HCT116 (cell line): ENCODE results near the gene PCBP3. TPM values are rescaled to one million over a fixed set of nuclear protein-coding genes. Genes with fewer than 3 reads are reported as not detected.

Source experiments
- ATAC-seq: fragments of 200-7000 bp; cut with Tn5 transposase; 2 replicates; pipeline ENCODE4 v1.9.1; 2020; ENCODE audit warnings: mild to moderate bottlenecking, moderate library complexity
- BruUV-seq: library from RNA; stranded (reverse); fragments of 400-500 nt; replicated peaks from 2 replicates; lab custom pipeline; 2021; lab: Mats Ljungman, UMichigan
- CTCF ChIA-PET: fragments of 300-600 bp; sonication (Branson Sonifier 250); formaldehyde crosslinking; loops from one replicate; lab custom pipeline; 2021; ENCODE audit warnings: antibody characterized with exemption; lab: Charles Lee
- POLR2A ChIA-PET: fragments of 300-600, 350-600 bp; sonication (Branson Sonifier 250); formaldehyde crosslinking; loops from one replicate; lab custom pipeline; 2021; ENCODE audit warnings: antibody characterized with exemption; lab: Charles Lee
- RAD21 ChIA-PET, 2 experiments: fragments of 300-600 bp; sonication (Branson Sonifier 250); formaldehyde crosslinking; loops; one replicate each; lab custom pipeline; 2023; ENCODE audit warnings: low total read pairs in 2 of 2; ENCODE audit not compliant: uncharacterized antibody in 2 of 2, unreplicated experiment in 2 of 2, low non-redundant PET in 1 of 2; lab: Charles Lee
- DNase-seq: peaks from one replicate; pipeline ENCODE4 v3.0.0-alpha.2; 2010; ENCODE audit warnings: low read depth, low spot score
- H2AFZ ChIP-seq: fragments of 200-600 bp; shearing (Covaris generic), sonication (generic); 2 replicates; pipeline ENCODE4 v1.6.1; 2017; ENCODE audit warnings: low read depth, mixed run types, mixed read lengths, antibody characterized with exemption, low read length; ENCODE audit not compliant: poor library complexity, severe bottlenecking
- H3K27ac ChIP-seq: 2 replicates; pipeline ENCODE4 v1.5.1; 2012; ENCODE audit warnings: low read depth, low read length
- H3K27me3 ChIP-seq: fragments of 200-600 bp; sonication (generic); 2 replicates; pipeline ENCODE4 v1.6.1; 2016; ENCODE audit warnings: mixed run types, low read length, mixed read lengths; ENCODE audit not compliant: insufficient read depth
- H3K36me3 ChIP-seq, 2 experiments: fragments of 200-500 bp in 1 of 2; fragments of 200-600 bp in 1 of 2; sonication (Bioruptor generic) in 1 of 2; sonication (generic) in 1 of 2; 2 replicates each; pipeline versions ENCODE4 v1.5.1 to v1.6.1; 2014 to 2016; ENCODE audit warnings: low read length in 2 of 2, inconsistent platforms in 1 of 2, mixed read lengths in 1 of 2, mixed run types in 1 of 2; ENCODE audit not compliant: insufficient read depth in 2 of 2, control insufficient read depth in 1 of 2
- H3K4me1 ChIP-seq, 2 experiments: fragments of 200-600 bp in 1 of 2; sonication (generic) in 1 of 2; 2 replicates each; pipeline versions ENCODE4 v1.5.1 to v1.6.1; 2012 to 2017; ENCODE audit warnings: low read length in 2 of 2, inconsistent platforms in 1 of 2, mild to moderate bottlenecking in 1 of 2, mixed read lengths in 1 of 2, mixed run types in 1 of 2, moderate library complexity in 1 of 2; ENCODE audit not compliant: insufficient read depth in 2 of 2, control insufficient read depth in 1 of 2
- H3K4me2 ChIP-seq: fragments of 200-600 bp; sonication (generic); 2 replicates; pipeline ENCODE4 v1.6.1; 2017; ENCODE audit warnings: mixed run types, low read length, mixed read lengths
- H3K4me3 ChIP-seq, 2 experiments: fragments of 200-600 bp in 1 of 2; sonication (generic) in 1 of 2; replicated peaks in 1 of 2; 2 replicates each; pipeline ENCODE4 v1.5.1; 2011 to 2016; ENCODE audit warnings: low read length in 2 of 2, control low read depth in 1 of 2, low read depth in 1 of 2, mild to moderate bottlenecking in 1 of 2, mixed read lengths in 1 of 2, mixed run types in 1 of 2
- H3K79me2 ChIP-seq: fragments of 200-600 bp; sonication (generic); 2 replicates; pipeline ENCODE4 v1.6.1; 2017; ENCODE audit warnings: mild to moderate bottlenecking, mixed run types, low read length, moderate library complexity, mixed read lengths; ENCODE audit not compliant: insufficient read depth
- H3K9ac ChIP-seq: fragments of 200-600 bp; sonication (generic); 2 replicates; pipeline ENCODE4 v1.6.1; 2016; ENCODE audit warnings: low read length, mixed read lengths
- H3K9me2 ChIP-seq: fragments of 200-600 bp; sonication (generic), shearing (Covaris generic); 2 replicates; pipeline ENCODE4 v1.6.1; 2017; ENCODE audit warnings: mixed run types, mild to moderate bottlenecking, moderate library complexity; ENCODE audit not compliant: insufficient read depth
- H3K9me3 ChIP-seq, 2 experiments: fragments of 200-500 bp in 1 of 2; fragments of 200-600 bp in 1 of 2; sonication (Bioruptor generic) in 1 of 2; sonication (generic) in 1 of 2; 2 replicates each; pipeline ENCODE4 v1.6.1; 2014 to 2017; ENCODE audit warnings: low read length in 2 of 2, mixed read lengths in 2 of 2, inconsistent platforms in 1 of 2, low read depth in 1 of 2, mild to moderate bottlenecking in 1 of 2, mixed run types in 1 of 2, moderate library complexity in 1 of 2; ENCODE audit not compliant: control insufficient read depth in 1 of 2, insufficient read depth in 1 of 2
- H4K20me1 ChIP-seq: fragments of 200-600 bp; sonication (generic), shearing (Covaris generic); 2 replicates; pipeline ENCODE4 v1.6.1; 2017; ENCODE audit warnings: mixed run types, mild to moderate bottlenecking, moderate library complexity; ENCODE audit not compliant: insufficient read depth
- CBX3 ChIP-seq: IDR thresholded peaks from 2 replicates; pipeline ENCODE4 v1.6.1; 2012; ENCODE audit warnings: low read depth
- CEBPB ChIP-seq: IDR thresholded peaks from 2 replicates; pipeline ENCODE4 v1.6.1; 2012; ENCODE audit warnings: low read depth
- EZH2 ChIP-seq: fragments of 200-600 bp; sonication (generic); IDR thresholded peaks from 2 replicates; pipeline ENCODE4 v1.6.1; 2017; ENCODE audit warnings: antibody characterized with exemption, mixed run types
- FOSL1 ChIP-seq: IDR thresholded peaks from 2 replicates; pipeline ENCODE4 v1.6.1; 2012; ENCODE audit warnings: low read depth
- JUND ChIP-seq: IDR thresholded peaks from 2 replicates; pipeline ENCODE4 v1.6.1; 2012
- POLR2A ChIP-seq: IDR thresholded peaks from 2 replicates; pipeline ENCODE4 v1.7.0; 2011; ENCODE audit warnings: borderline replicate concordance; ENCODE audit not compliant: insufficient read depth, insufficient read length; ENCODE audit errors: extremely low read depth
- POLR2AphosphoS5 ChIP-seq: IDR thresholded peaks from 2 replicates; pipeline ENCODE4 v1.6.1; 2011; ENCODE audit warnings: mild to moderate bottlenecking, low read depth, low read length, moderate library complexity
- RAD21 ChIP-seq: IDR thresholded peaks from 2 replicates; pipeline ENCODE4 v1.6.1; 2012; ENCODE audit warnings: low read depth, mild to moderate bottlenecking
- SIN3A ChIP-seq: IDR thresholded peaks from 2 replicates; pipeline ENCODE4 v1.6.1; 2012; ENCODE audit warnings: low read depth
- SP1 ChIP-seq: IDR thresholded peaks from 2 replicates; pipeline ENCODE4 v1.6.1; 2012; ENCODE audit warnings: low read depth
- YY1 ChIP-seq: IDR thresholded peaks from 2 replicates; pipeline ENCODE4 v1.6.1; 2011; ENCODE audit warnings: low read length, low read depth, moderate library complexity, mild to moderate bottlenecking; ENCODE audit not compliant: insufficient replicate concordance; ENCODE audit errors: extremely low read depth
- ZFX ChIP-seq: fragments of 450-650 bp; IDR thresholded peaks from 2 replicates; pipeline ENCODE4 v1.6.1; 2017
- ZNF274 ChIP-seq: fragments of 200-500 bp; sonication (Bioruptor generic); IDR thresholded peaks from 2 replicates; pipeline ENCODE4 v1.6.1; 2014; ENCODE audit warnings: mild to moderate bottlenecking, low read depth, low read length, inconsistent platforms
- intact Hi-C: fragments of 100-400 bp; cut with micrococcal nuclease; formaldehyde crosslinking; loops from 2 replicates; pipeline ENCODE4 v1.10.0; 2022
- total RNA-seq: library from RNA; stranded (reverse); gene quantifications from one replicate; pipeline ENCODE4 v1.2.1, GENCODE V29; 2021; ENCODE audit not compliant: unreplicated experiment
- TF ChIP-seq, protein P1 (sequence below): IDR thresholded peaks from 2 replicates; pipeline ENCODE4 v1.6.1; 2012
- TF ChIP-seq, protein P2 (sequence below): IDR thresholded peaks from 2 replicates; pipeline ENCODE4 v1.6.1; 2012; ENCODE audit warnings: low read depth
- TF ChIP-seq, protein P3 (sequence below), 3 experiments: fragments of 200-600 bp in 1 of 3; sonication (generic) in 1 of 3; IDR thresholded peaks in 2 of 3; conservative IDR thresholded peaks in 1 of 3; 2 replicates each; pipeline ENCODE4 v1.5.1; 2012 to 2017; ENCODE audit warnings: low read depth in 2 of 3, low read length in 2 of 3, antibody characterized with exemption in 1 of 3, borderline replicate concordance in 1 of 3, control low read depth in 1 of 3, mild to moderate bottlenecking in 1 of 3, mixed read lengths in 1 of 3, mixed run types in 1 of 3, moderate library complexity in 1 of 3; ENCODE audit not compliant: insufficient read depth in 1 of 3

PCBP3 gene
- total RNA-seq, 1 experiment from 2014 or later, result 3.1 TPM

DNA sequence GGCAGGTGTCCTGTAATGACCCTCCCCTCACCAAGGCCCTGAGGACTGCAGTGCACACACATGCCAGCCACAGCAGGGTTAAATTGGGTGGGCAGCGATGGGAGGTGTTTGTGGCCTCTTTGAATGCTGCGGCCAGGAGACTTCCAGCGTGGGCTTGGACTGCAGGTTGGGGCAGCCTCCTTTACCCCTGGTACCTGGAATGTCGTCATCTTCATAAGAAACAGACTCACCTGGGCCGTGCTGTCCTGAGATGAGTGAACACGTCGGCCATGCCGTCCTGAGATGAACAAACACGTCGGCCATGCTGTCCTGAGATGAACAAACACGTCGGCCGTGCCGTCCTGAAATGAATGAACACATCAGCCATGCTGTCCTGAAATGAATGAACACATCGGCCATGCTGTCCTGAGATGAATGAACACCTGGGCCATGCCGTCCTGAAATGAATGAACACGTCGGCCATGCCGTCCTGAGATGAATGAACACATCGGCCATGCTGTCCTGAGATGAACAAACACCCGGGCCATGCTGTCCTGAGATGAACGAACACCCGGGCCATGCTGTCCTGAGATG, 288.0 kb downstream of the PCBP3 start:
- Histone ChIP-seq H3K79me2 (no peaks in the 10 kb centered on the region), H3K9me2 (no peaks in the 10 kb centered on the region), H3K36me3 (no peaks in the 10 kb centered on the region), H3K9ac (no peak overlapping the region)
- ChIA-PET POLR2A (no interaction called here), CTCF (no interaction called here)
- DNase-seq (no peak), ATAC-seq (no peak)
- no peak for TF ChIP-seq YY1
- no peak for TF ChIP-seq RAD21
- no peak for TF ChIP-seq POLR2AphosphoS5
- no peak for TF ChIP-seq SIN3A
- no peak for TF ChIP-seq CBX3
- TF ChIP-seq POLR2A, result no peak
- no peak for TF ChIP-seq ZFX
- no peak for TF ChIP-seq CEBPB
- TF ChIP-seq, protein P1, sequence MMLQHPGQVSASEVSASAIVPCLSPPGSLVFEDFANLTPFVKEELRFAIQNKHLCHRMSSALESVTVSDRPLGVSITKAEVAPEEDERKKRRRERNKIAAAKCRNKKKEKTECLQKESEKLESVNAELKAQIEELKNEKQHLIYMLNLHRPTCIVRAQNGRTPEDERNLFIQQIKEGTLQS, result no peak
- TF ChIP-seq, all 23 proteins: peak for 0
- Histone ChIP-seq H4K20me1 (no peaks in the 10 kb centered on the region), H3K4me3 (no peak overlapping the region), H3K4me2 (no peak overlapping the region), H3K9me3 (no peaks in the 10 kb centered on the region), H2AFZ (no peak overlapping the region), H3K27ac (no peak overlapping the region), H3K27me3 (no peaks in the 10 kb centered on the region), H3K4me1 (peaks cover 2 to 8% of the 10 kb centered on the region in 2 experiments; a peak in 3 of 4 replicates)
- no TSS peak for BruUV-seq
- intact Hi-C loops, result no loop called here
- RAD21 ChIA-PET, result no interaction called here

DNA sequence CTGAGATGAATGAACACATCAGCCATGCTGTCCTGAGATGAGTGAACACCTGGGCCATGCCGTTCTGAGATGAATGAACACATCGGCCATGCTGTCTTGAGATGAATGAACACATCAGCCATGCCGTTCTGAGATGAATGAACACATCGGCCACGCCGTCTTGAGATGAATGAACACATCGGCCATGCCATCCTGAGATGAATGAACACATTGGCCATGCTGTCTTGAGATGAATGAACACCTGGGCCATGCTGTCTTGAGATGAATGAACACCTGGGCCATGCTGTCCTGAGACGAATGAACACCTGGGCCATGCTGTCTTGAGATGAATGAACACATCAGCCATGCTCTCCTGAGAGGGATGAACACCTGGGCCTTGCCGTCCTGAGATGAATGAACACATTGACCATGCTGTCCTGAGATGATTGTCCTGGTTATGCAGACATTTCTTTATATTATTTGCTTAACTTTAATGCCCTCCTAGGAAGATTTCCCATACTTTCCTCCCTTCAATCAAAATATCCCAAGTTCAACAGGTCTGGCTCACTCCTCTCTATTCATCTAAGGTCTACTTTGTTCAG, 289.5 kb downstream of the PCBP3 start:
- BruUV-seq, result no TSS peak

More for the DNA sequence above, 289.5 kb downstream of the PCBP3 start:
- CTCF ChIA-PET, result no interaction called here
- no peaks in the 10 kb centered on the region for H3K27me3 ChIP-seq
- POLR2A ChIA-PET, result no interaction called here
- no peak overlapping the region for H3K27ac ChIP-seq
- TF ChIP-seq, protein P2, sequence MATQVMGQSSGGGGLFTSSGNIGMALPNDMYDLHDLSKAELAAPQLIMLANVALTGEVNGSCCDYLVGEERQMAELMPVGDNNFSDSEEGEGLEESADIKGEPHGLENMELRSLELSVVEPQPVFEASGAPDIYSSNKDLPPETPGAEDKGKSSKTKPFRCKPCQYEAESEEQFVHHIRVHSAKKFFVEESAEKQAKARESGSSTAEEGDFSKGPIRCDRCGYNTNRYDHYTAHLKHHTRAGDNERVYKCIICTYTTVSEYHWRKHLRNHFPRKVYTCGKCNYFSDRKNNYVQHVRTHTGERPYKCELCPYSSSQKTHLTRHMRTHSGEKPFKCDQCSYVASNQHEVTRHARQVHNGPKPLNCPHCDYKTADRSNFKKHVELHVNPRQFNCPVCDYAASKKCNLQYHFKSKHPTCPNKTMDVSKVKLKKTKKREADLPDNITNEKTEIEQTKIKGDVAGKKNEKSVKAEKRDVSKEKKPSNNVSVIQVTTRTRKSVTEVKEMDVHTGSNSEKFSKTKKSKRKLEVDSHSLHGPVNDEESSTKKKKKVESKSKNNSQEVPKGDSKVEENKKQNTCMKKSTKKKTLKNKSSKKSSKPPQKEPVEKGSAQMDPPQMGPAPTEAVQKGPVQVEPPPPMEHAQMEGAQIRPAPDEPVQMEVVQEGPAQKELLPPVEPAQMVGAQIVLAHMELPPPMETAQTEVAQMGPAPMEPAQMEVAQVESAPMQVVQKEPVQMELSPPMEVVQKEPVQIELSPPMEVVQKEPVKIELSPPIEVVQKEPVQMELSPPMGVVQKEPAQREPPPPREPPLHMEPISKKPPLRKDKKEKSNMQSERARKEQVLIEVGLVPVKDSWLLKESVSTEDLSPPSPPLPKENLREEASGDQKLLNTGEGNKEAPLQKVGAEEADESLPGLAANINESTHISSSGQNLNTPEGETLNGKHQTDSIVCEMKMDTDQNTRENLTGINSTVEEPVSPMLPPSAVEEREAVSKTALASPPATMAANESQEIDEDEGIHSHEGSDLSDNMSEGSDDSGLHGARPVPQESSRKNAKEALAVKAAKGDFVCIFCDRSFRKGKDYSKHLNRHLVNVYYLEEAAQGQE, result no peak
- TF ChIP-seq SIN3A (no peak), FOSL1 (no peak), ZNF274 (no peak), JUND (no peak), EZH2 (no peak), SP1 (no peak)
- TF ChIP-seq, protein P3, sequence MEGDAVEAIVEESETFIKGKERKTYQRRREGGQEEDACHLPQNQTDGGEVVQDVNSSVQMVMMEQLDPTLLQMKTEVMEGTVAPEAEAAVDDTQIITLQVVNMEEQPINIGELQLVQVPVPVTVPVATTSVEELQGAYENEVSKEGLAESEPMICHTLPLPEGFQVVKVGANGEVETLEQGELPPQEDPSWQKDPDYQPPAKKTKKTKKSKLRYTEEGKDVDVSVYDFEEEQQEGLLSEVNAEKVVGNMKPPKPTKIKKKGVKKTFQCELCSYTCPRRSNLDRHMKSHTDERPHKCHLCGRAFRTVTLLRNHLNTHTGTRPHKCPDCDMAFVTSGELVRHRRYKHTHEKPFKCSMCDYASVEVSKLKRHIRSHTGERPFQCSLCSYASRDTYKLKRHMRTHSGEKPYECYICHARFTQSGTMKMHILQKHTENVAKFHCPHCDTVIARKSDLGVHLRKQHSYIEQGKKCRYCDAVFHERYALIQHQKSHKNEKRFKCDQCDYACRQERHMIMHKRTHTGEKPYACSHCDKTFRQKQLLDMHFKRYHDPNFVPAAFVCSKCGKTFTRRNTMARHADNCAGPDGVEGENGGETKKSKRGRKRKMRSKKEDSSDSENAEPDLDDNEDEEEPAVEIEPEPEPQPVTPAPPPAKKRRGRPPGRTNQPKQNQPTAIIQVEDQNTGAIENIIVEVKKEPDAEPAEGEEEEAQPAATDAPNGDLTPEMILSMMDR (IDR thresholded peaks at IDR 0.05 in 2 of 3, conservative IDR thresholded peaks at IDR 0.05 in 1 of 3; ENCODE audit: borderline replicate concordance in 1 of 3, insufficient read depth in 1 of 3, low read depth in 2 of 3, low read length in 2 of 3), result no peak
- RAD21 ChIA-PET, result no interaction called here
- H3K36me3 ChIP-seq, result no peaks in the 10 kb centered on the region
- H3K9ac ChIP-seq, result no peak overlapping the region
- H2AFZ ChIP-seq, result no peak overlapping the region
- no peak overlapping the region for H3K4me2 ChIP-seq
- intact Hi-C loops, result no loop called here
- H4K20me1 ChIP-seq, result no peaks in the 10 kb centered on the region
- no peak overlapping the region for H3K4me3 ChIP-seq
- no peak for DNase-seq
- H3K4me1 ChIP-seq, result peaks cover 0 to under 1% of the 10 kb centered on the region in 2 experiments; a peak in 1 of 4 replicates
- no peaks in the 10 kb centered on the region for H3K9me3 ChIP-seq
- ATAC-seq, result no peak
- H3K79me2 ChIP-seq, result no peaks in the 10 kb centered on the region
- H3K9me2 ChIP-seq, result no peaks in the 10 kb centered on the region
